ENCODE data around the gene INO80B.

- TF ChIP-seq POLR2A (IDR thresholded peaks at IDR 0.05): no peak
- TF ChIP-seq CTCF (IDR thresholded peaks at IDR 0.05 in 8 of 11, conservative IDR thresholded peaks at IDR 0.05 in 3 of 11): no peak
Observed at GRCh38 chr2:74441690-74442482, 13.0 kb upstream of the INO80B start, which contains the start of gene RTKN.
